ENCODE measurements around the gene HP. TPM values are rescaled to one million over a fixed set of nuclear protein-coding genes. Genes with fewer than 3 reads are reported as not detected.

The HP gene
- total RNA-seq, 1 experiment from 2014 or later, result not detected

GRCh38 chr16:72060405-72060804 lies 6.1 kb downstream of the HP start:
- H3K79me2 ChIP-seq (ENCODE audit: low read length), result no peaks in the 10 kb centered on the region
- no TSS peak for BruUV-seq (replicated peaks)
- ChIA-PET CTCF (no interaction called here), POLR2A (ENCODE audit: unreplicated experiment) (no interaction called here)
- TF ChIP-seq CTCF (conservative IDR thresholded peaks at IDR 0.05; ENCODE audit: low read depth, low read length) (no peak), EZH2phosphoT487 (IDR thresholded peaks at IDR 0.05; ENCODE audit: borderline replicate concordance, low read length) (no peak), EZH2 (IDR thresholded peaks at IDR 0.05; ENCODE audit: low read length, unreplicated experiment) (no peak)
- H3K27me3 ChIP-seq (ENCODE audit: low read length), result peaks cover 13% of the 10 kb centered on the region
- H3K27ac ChIP-seq (ENCODE audit: low read length), result no peak overlapping the region
- no peak overlapping the region for H2AFZ ChIP-seq (ENCODE audit: low read length)
- no peaks in the 10 kb centered on the region for H3K36me3 ChIP-seq (ENCODE audit: low read depth, low read length)
- no peaks in the 10 kb centered on the region for H4K20me1 ChIP-seq (ENCODE audit: low read length)
- no peaks in the 10 kb centered on the region for H3K4me1 ChIP-seq (ENCODE audit: insufficient read depth, low read length)
- H3K4me3 ChIP-seq (ENCODE audit: low read length), result no peak overlapping the region
- no peak for DNase-seq
- no peaks in the 10 kb centered on the region for H3K9me2 ChIP-seq (replicated peaks; ENCODE audit: low read length)
- intact Hi-C loops (cut with micrococcal nuclease), result no loop called here
- ATAC-seq, result no peak
- no peaks in the 10 kb centered on the region for H3K9me3 ChIP-seq (ENCODE audit: low read length)
- no peak overlapping the region for H3K9ac ChIP-seq (ENCODE audit: low read length)
- no peak overlapping the region for H3K4me2 ChIP-seq (ENCODE audit: low read length)
- H3F3A ChIP-seq (ENCODE audit: low read length, unreplicated experiment), result no peaks in the 10 kb centered on the region

- no peak for TF ChIP-seq CTCF (conservative IDR thresholded peaks at IDR 0.05; ENCODE audit: low read depth, low read length)
- TF ChIP-seq EZH2phosphoT487 (IDR thresholded peaks at IDR 0.05; ENCODE audit: borderline replicate concordance, low read length), result no peak
- no peak for TF ChIP-seq EZH2 (IDR thresholded peaks at IDR 0.05; ENCODE audit: low read length, unreplicated experiment)
- Histone ChIP-seq H3K36me3 (ENCODE audit: low read depth, low read length) (no peaks in the 10 kb centered on the region), H3K4me3 (ENCODE audit: low read length) (no peak overlapping the region), H3F3A (ENCODE audit: low read length, unreplicated experiment) (no peaks in the 10 kb centered on the region), H2AFZ (ENCODE audit: low read length) (no peak overlapping the region), H4K20me1 (ENCODE audit: low read length) (no peaks in the 10 kb centered on the region), H3K79me2 (ENCODE audit: low read length) (no peaks in the 10 kb centered on the region), H3K9me2 (replicated peaks; ENCODE audit: low read length) (no peaks in the 10 kb centered on the region), H3K27ac (ENCODE audit: low read length) (no peak overlapping the region), H3K27me3 (ENCODE audit: low read length) (peaks cover 6% of the 10 kb centered on the region; the same call in 1 of the 2 replicates), H3K4me1 (ENCODE audit: insufficient read depth, low read length) (no peaks in the 10 kb centered on the region), H3K9me3 (ENCODE audit: low read length) (no peaks in the 10 kb centered on the region), H3K4me2 (ENCODE audit: low read length) (no peak overlapping the region), H3K9ac (ENCODE audit: low read length) (no peak overlapping the region)
- ATAC-seq (no peak), DNase-seq (no peak)
- no TSS peak for BruUV-seq (replicated peaks)
- intact Hi-C loops (cut with micrococcal nuclease), result no loop called here
- POLR2A ChIA-PET (ENCODE audit: unreplicated experiment), result no interaction called here
- CTCF ChIA-PET, result no interaction called here
These were observed 7.3 kb downstream of the HP start for GRCh38 chr16:72061564-72061963.

GRCh38 chr16:72064361-72064894 lies 10.1 kb downstream of the HP start:
- TF ChIP-seq CTCF (conservative IDR thresholded peaks at IDR 0.05; ENCODE audit: low read depth, low read length) (no peak), EZH2phosphoT487 (IDR thresholded peaks at IDR 0.05; ENCODE audit: borderline replicate concordance, low read length) (no peak), EZH2 (IDR thresholded peaks at IDR 0.05; ENCODE audit: low read length, unreplicated experiment) (no peak)
- ChIA-PET POLR2A (ENCODE audit: unreplicated experiment) (no interaction called here), CTCF (no interaction called here)
- Histone ChIP-seq H3K9me2 (replicated peaks; ENCODE audit: low read length) (no peaks in the 10 kb centered on the region), H3K9ac (ENCODE audit: low read length) (no peak overlapping the region), H2AFZ (ENCODE audit: low read length) (no peak overlapping the region), H3K4me1 (ENCODE audit: insufficient read depth, low read length) (no peaks in the 10 kb centered on the region), H3K9me3 (ENCODE audit: low read length) (no peaks in the 10 kb centered on the region), H3K27ac (ENCODE audit: low read length) (no peak overlapping the region), H3K36me3 (ENCODE audit: low read depth, low read length) (no peaks in the 10 kb centered on the region), H3F3A (ENCODE audit: low read length, unreplicated experiment) (no peaks in the 10 kb centered on the region), H4K20me1 (ENCODE audit: low read length) (no peaks in the 10 kb centered on the region), H3K79me2 (ENCODE audit: low read length) (no peaks in the 10 kb centered on the region), H3K4me2 (ENCODE audit: low read length) (no peak overlapping the region), H3K4me3 (ENCODE audit: low read length) (no peak overlapping the region), H3K27me3 (ENCODE audit: low read length) (peaks cover 6% of the 10 kb centered on the region; the same call in 1 of the 2 replicates)
- no peak for ATAC-seq
- intact Hi-C loops (cut with micrococcal nuclease), result no loop called here
- no TSS peak for BruUV-seq (replicated peaks)
- DNase-seq, result no peak

Data from PC-3 (cell line).